ENCODE data around the gene RLBP1. TPM values are rescaled to one million over a fixed set of nuclear protein-coding genes. Genes with fewer than 3 reads are reported as not detected.
A peak's percentile ranks its signal among the peaks of the same experiment; 100 is the strongest.

Gene RLBP1
- total and polyA plus RNA-seq, 9 of the 15 experiments (the other 6 are each of a cell fraction or from before 2014, with no cell fraction given): 0.05 TPM; not detected in 8

GRCh38 chr15:89226359-89227221 lies 5.2 kb upstream of the RLBP1 start (continued):
- TF ChIP-seq, protein P1, sequence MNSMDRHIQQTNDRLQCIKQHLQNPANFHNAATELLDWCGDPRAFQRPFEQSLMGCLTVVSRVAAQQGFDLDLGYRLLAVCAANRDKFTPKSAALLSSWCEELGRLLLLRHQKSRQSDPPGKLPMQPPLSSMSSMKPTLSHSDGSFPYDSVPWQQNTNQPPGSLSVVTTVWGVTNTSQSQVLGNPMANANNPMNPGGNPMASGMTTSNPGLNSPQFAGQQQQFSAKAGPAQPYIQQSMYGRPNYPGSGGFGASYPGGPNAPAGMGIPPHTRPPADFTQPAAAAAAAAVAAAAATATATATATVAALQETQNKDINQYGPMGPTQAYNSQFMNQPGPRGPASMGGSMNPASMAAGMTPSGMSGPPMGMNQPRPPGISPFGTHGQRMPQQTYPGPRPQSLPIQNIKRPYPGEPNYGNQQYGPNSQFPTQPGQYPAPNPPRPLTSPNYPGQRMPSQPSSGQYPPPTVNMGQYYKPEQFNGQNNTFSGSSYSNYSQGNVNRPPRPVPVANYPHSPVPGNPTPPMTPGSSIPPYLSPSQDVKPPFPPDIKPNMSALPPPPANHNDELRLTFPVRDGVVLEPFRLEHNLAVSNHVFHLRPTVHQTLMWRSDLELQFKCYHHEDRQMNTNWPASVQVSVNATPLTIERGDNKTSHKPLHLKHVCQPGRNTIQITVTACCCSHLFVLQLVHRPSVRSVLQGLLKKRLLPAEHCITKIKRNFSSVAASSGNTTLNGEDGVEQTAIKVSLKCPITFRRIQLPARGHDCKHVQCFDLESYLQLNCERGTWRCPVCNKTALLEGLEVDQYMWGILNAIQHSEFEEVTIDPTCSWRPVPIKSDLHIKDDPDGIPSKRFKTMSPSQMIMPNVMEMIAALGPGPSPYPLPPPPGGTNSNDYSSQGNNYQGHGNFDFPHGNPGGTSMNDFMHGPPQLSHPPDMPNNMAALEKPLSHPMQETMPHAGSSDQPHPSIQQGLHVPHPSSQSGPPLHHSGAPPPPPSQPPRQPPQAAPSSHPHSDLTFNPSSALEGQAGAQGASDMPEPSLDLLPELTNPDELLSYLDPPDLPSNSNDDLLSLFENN (IDR thresholded peaks at IDR 0.05; ENCODE audit: low read depth in 2 of 2, low read length in 2 of 2): peak in 1 of 2 experiments; percentile 48; a peak in 1 of 4 replicates
- TF ChIP-seq TRIM24 (IDR thresholded peaks at IDR 0.05) (peak in 1 of 2 experiments; percentile 56; a peak in 2 of 4 replicates), POU5F1 (IDR thresholded peaks at IDR 0.05; ENCODE audit: borderline replicate concordance, low read depth, low read length, partially characterized antibody) (no peak), SOX6 (IDR thresholded peaks at IDR 0.05) (peak; percentile 76), EP400 (IDR thresholded peaks at IDR 0.05) (0 out of 2 replicates have a peak, but pooled peaks have one; percentile 35), HDAC2 (IDR thresholded peaks at IDR 0.05) (peak; percentile 85), RBBP5 (IDR thresholded peaks at IDR 0.05; ENCODE audit: borderline replicate concordance, insufficient read depth, low read length, poor library complexity, severe bottlenecking) (peak; percentile 52), ARHGAP35 (IDR thresholded peaks at IDR 0.05; ENCODE audit: partially characterized antibody) (no peak), TCF3 (CRISPR knock-in tag; IDR thresholded peaks at IDR 0.05) (peak; percentile 86), PHF20 (IDR thresholded peaks at IDR 0.05; ENCODE audit: partially characterized antibody) (no peak), TCF7 (IDR thresholded peaks at IDR 0.05; ENCODE audit: borderline replicate concordance) (no peak), SMARCC2 (IDR thresholded peaks at IDR 0.05; ENCODE audit: low read depth) (0 out of 2 replicates have a peak, but pooled peaks have one; percentile 35), TEAD4 (IDR thresholded peaks at IDR 0.05; ENCODE audit: low read length) (peak; percentile 66), TEAD4 (CRISPR knock-in tag; IDR thresholded peaks at IDR 0.05; ENCODE audit: borderline replicate concordance) (no peak), TAL1 (IDR thresholded peaks at IDR 0.05) (peak; percentile 80), GATA2 (CRISPR knock-in tag; IDR thresholded peaks at IDR 0.05) (peak; percentile 29; the same call in 1 of the 2 replicates)
- TF ChIP-seq, protein P2, sequence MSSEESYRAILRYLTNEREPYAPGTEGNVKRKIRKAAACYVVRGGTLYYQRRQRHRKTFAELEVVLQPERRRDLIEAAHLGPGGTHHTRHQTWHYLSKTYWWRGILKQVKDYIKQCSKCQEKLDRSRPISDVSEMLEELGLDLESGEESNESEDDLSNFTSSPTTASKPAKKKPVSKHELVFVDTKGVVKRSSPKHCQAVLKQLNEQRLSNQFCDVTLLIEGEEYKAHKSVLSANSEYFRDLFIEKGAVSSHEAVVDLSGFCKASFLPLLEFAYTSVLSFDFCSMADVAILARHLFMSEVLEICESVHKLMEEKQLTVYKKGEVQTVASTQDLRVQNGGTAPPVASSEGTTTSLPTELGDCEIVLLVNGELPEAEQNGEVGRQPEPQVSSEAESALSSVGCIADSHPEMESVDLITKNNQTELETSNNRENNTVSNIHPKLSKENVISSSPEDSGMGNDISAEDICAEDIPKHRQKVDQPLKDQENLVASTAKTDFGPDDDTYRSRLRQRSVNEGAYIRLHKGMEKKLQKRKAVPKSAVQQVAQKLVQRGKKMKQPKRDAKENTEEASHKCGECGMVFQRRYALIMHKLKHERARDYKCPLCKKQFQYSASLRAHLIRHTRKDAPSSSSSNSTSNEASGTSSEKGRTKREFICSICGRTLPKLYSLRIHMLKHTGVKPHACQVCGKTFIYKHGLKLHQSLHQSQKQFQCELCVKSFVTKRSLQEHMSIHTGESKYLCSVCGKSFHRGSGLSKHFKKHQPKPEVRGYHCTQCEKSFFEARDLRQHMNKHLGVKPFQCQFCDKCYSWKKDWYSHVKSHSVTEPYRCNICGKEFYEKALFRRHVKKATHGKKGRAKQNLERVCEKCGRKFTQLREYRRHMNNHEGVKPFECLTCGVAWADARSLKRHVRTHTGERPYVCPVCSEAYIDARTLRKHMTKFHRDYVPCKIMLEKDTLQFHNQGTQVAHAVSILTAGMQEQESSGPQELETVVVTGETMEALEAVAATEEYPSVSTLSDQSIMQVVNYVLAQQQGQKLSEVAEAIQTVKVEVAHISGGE (CRISPR knock-in tag; IDR thresholded peaks at IDR 0.05): peak in 1 of 3 experiments; percentile 51; a peak in 1 of 6 replicates
- TF ChIP-seq, protein P3, sequence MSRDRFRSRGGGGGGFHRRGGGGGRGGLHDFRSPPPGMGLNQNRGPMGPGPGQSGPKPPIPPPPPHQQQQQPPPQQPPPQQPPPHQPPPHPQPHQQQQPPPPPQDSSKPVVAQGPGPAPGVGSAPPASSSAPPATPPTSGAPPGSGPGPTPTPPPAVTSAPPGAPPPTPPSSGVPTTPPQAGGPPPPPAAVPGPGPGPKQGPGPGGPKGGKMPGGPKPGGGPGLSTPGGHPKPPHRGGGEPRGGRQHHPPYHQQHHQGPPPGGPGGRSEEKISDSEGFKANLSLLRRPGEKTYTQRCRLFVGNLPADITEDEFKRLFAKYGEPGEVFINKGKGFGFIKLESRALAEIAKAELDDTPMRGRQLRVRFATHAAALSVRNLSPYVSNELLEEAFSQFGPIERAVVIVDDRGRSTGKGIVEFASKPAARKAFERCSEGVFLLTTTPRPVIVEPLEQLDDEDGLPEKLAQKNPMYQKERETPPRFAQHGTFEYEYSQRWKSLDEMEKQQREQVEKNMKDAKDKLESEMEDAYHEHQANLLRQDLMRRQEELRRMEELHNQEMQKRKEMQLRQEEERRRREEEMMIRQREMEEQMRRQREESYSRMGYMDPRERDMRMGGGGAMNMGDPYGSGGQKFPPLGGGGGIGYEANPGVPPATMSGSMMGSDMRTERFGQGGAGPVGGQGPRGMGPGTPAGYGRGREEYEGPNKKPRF (IDR thresholded peaks at IDR 0.05; ENCODE audit: low read depth, low read length): no peak

Measured in K562 (cell line).